Choroid plexus epithelial cell (primary cell): Measurements from ENCODE around the gene PCK2.

ENCODE experiments used
- DNase-seq: peaks from one replicate; pipeline ENCODE4 v3.0.0-alpha.2; 2010; ENCODE audit warnings: low read depth
- H3K4me3 ChIP-seq: 2 replicates; pipeline ENCODE4 v1.5.1; 2011; ENCODE audit warnings: low read depth, mild to moderate bottlenecking, control low read depth, low read length, moderate library complexity
- CTCF ChIP-seq: conservative IDR thresholded peaks from 2 replicates; pipeline ENCODE4 v1.5.1; 2011; ENCODE audit warnings: low read depth, mild to moderate bottlenecking, control low read depth, inconsistent platforms, low read length, moderate library complexity

Gene PCK2

DNA sequence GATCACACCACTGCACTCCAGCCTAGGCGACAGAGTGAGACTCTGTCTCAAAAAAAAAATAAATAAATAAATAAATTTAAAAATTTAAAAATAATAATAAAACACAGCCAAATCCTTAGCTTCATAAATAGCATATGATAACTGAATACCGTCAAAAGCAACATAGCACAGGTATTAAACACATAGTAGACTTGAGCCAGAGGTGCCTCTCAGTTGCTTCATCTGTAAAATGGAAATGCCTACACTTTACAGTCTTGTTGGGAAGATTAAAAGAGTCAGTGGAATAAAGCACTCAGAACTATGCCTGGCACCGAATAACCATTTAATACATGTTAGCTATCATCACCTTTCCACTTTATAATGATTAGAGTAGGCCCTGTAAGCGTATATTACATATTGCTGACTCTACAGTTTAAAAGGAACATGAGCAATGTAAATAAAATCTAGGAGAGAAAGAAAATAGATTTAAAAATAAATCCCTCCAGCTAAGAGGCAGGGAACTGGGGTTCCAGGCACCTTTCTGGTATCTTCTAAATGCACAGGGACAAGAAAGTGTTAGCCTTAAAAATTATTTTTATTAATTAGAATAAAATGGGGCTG lies 12.7 kb downstream of the PCK2 start:
- TF ChIP-seq CTCF, result no peak
- no peak overlapping the region for H3K4me3 ChIP-seq
- no peak for DNase-seq

DNA sequence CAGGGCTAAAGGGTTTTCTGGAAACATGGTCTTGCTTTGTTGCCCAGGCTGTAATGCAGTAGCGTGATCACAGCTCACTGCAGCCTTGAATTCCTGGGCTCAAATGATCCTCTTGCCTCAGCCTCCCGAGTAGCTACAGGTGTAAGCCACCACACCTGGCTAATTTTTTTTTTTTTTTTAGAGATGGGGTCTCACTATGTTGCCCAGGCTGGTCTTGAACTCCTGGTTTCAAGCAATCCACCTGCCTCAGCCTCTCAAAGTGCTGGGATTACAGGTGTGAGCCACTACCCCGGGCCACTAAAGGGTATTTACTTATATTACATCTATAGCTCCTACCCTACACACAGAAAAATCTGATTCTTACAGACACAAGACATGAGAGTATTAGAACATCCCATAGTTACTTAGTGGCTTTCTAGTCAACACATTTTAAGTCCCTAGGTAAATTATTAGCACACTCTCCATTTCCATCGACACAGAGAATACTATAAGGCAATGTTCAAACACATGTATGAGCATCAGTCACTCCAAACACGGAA lies 14.3 kb downstream of the PCK2 start:
- no peak for TF ChIP-seq CTCF
- no peak for DNase-seq
- H3K4me3 ChIP-seq, result no peak overlapping the region

- TF ChIP-seq CTCF, result no peak
- H3K4me3 ChIP-seq, result no peak overlapping the region
- DNase-seq, result no peak
Observed at GRCh38 chr14:24110060-24110459, 15.9 kb downstream of the PCK2 start.

DNA sequence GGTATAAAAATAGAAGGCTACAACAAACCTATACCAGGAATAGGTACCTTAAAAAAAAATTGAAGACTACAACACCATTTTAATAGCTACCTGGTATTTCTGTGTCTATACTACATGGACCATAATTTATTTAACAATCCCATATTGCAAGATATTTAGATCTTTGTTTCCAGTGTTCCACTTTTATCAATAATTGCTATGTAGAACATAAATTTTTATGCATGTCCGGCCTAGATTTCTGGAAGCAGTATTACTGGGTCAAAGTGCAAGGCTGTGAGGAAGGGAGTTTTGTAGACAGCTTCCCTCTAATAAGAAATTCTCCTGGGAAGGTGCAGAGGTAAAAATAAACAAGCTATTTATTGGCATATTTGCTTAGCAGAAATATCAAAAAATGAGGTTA lies 16.4 kb downstream of the PCK2 start:
- no peak for TF ChIP-seq CTCF

DNA sequence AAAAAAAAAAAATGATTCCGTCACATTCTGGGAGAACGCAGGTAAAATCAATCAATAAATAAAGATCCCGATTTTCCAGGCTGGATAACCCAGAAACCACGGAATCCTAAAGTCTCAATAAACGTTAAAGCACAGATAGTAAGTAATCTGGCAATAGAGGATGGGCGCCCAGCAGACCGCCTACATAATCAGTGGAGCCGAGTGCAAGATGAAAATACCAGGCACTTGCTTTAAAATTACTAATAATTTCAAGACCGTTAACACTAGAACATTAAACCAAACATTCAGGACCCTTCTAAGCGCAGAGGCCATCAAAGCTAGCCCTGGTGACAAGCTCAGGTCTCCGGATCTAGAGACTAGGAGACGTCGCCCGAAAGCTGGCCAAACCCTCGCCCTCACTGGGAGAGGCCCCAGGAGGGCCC lies 19.3 kb downstream of the PCK2 start:
- H3K4me3 ChIP-seq, result peak overlapping the region; percentile 85
- no peak for DNase-seq
- TF ChIP-seq CTCF, result no peak

More for the DNA sequence above, 16.4 kb downstream of the PCK2 start:
- no peak for DNase-seq
- H3K4me3 ChIP-seq, result no peak overlapping the region

- H3K4me3 ChIP-seq, result peak overlapping the region; percentile 85
- TF ChIP-seq CTCF, result no peak
- DNase-seq, result peak; percentile 82
Observed at GRCh38 chr14:24113801-24114531, 19.9 kb downstream of the PCK2 start.
